Liver (tissue), 9 donors: ENCODE results near the gene ARL3. TPM values are rescaled to one million over a fixed set of nuclear protein-coding genes. Genes with fewer than 3 reads are reported as not detected.

Source experiments
- DNase-seq: peaks from one replicate; pipeline ENCODE4 v3.0.0-alpha.2; 2017; ENCODE audit warnings: low spot score
- H3K27ac ChIP-seq, 2 donors: one replicate each; pipeline ENCODE4 v1.7.0; 2013; ENCODE audit warnings: inconsistent platforms in 2 of 2, low read length in 2 of 2, control low read depth in 1 of 2, low read depth in 1 of 2, mild to moderate bottlenecking in 1 of 2
- H3K27me3 ChIP-seq, 4 donors: one replicate each; pipeline versions ENCODE4 v1.6.1 to v1.7.0; 2013; ENCODE audit warnings: low read length in 3 of 4, inconsistent platforms in 1 of 4, mild to moderate bottlenecking in 1 of 4, moderate library complexity in 1 of 4; ENCODE audit not compliant: control insufficient read depth in 4 of 4, insufficient read depth in 4 of 4
- H3K36me3 ChIP-seq, 4 donors: one replicate each; pipeline versions ENCODE4 v1.6.1 to v1.7.0; 2013; ENCODE audit warnings: low read length in 3 of 4, mild to moderate bottlenecking in 3 of 4, low read depth in 1 of 4, moderate library complexity in 1 of 4; ENCODE audit not compliant: control insufficient read depth in 4 of 4, insufficient read depth in 3 of 4
- H3K4me1 ChIP-seq, 4 donors: one replicate each; pipeline versions ENCODE4 v1.6.1 to v1.7.0; 2013; ENCODE audit warnings: low read length in 3 of 4, mild to moderate bottlenecking in 3 of 4, moderate library complexity in 1 of 4; ENCODE audit not compliant: control insufficient read depth in 4 of 4, insufficient read depth in 4 of 4
- H3K4me3 ChIP-seq, 3 donors: one replicate each; pipeline versions ENCODE4 v1.6.1 to v1.7.0; 2013; ENCODE audit warnings: low read length in 3 of 3, control low read depth in 1 of 3, low read depth in 1 of 3, mild to moderate bottlenecking in 1 of 3
- H3K9ac ChIP-seq, 2 donors: one replicate each; pipeline ENCODE4 v1.7.0; 2013; ENCODE audit warnings: low read length in 2 of 2, mild to moderate bottlenecking in 2 of 2, moderate library complexity in 2 of 2, control low read depth in 1 of 2, low read depth in 1 of 2
- H3K9me3 ChIP-seq, 4 donors: one replicate each; pipeline versions ENCODE4 v1.6.1 to v1.7.0; 2013; ENCODE audit warnings: low read length in 3 of 4; ENCODE audit not compliant: control insufficient read depth in 4 of 4
- EGR1 ChIP-seq, 2 donors: IDR thresholded peaks; 2 replicates each; pipeline ENCODE4 v1.6.1; 2016 to 2018; ENCODE audit warnings: antibody characterized with exemption in 2 of 2, low read depth in 2 of 2
- FOXA1 ChIP-seq: IDR thresholded peaks from 2 replicates; pipeline ENCODE4 v1.6.1; 2016; ENCODE audit warnings: antibody characterized with exemption
- FOXA2 ChIP-seq: IDR thresholded peaks from 2 replicates; pipeline ENCODE4 v1.6.1; 2016; ENCODE audit warnings: antibody characterized with exemption
- HNF4A ChIP-seq, 2 donors: conservative IDR thresholded peaks; 2 replicates each; pipeline ENCODE4 v1.6.1; 2016; ENCODE audit warnings: antibody characterized with exemption in 2 of 2, mild to moderate bottlenecking in 2 of 2
- HNF4G ChIP-seq: IDR thresholded peaks from 2 replicates; pipeline ENCODE4 v1.6.1; 2016; ENCODE audit warnings: antibody characterized with exemption
- JUND ChIP-seq, 2 donors: IDR thresholded peaks; 2 replicates each; pipeline ENCODE4 v1.6.1; 2016; ENCODE audit warnings: antibody characterized with exemption in 2 of 2
- NR2F2 ChIP-seq: IDR thresholded peaks from 2 replicates; pipeline ENCODE4 v1.6.1; 2016; ENCODE audit warnings: antibody characterized with exemption
- RAD21 ChIP-seq, 2 donors: IDR thresholded peaks; 2 replicates each; pipeline ENCODE4 v1.6.1; 2016; ENCODE audit warnings: antibody characterized with exemption in 2 of 2, mild to moderate bottlenecking in 2 of 2
- RXRA ChIP-seq, 2 donors: IDR thresholded peaks; 2 replicates each; pipeline ENCODE4 v1.6.1; 2017 to 2018; ENCODE audit warnings: antibody characterized with exemption in 2 of 2, mild to moderate bottlenecking in 1 of 2
- TAF1 ChIP-seq: conservative IDR thresholded peaks from 2 replicates; pipeline ENCODE4 v1.6.1; 2016; ENCODE audit warnings: antibody characterized with exemption, mild to moderate bottlenecking
- YY1 ChIP-seq: IDR thresholded peaks from 2 replicates; pipeline ENCODE4 v1.6.1; 2016; ENCODE audit warnings: antibody characterized with exemption, mild to moderate bottlenecking
- WGBS: extraction: QIAGEN DNeasy Blood & Tissue Kit; methylation state at CpG from one replicate; pipeline ENCODE4 v1.1.7; 2013; 5-methylcytosine and 5-hydroxymethylcytosine counted together
- polyA plus RNA-seq, 2 donors: library from polyadenylated mRNA; stranded (reverse) in 1 of 2; unstranded in 1 of 2; fragments of 200-250 nt in 1 of 2; fragments of >200 nt in 1 of 2; fragmentation: Nextera tagmentation in 1 of 2; extraction: Ambion mirVana in 1 of 2; gene quantifications; one replicate each; pipeline versions ENCODE4 v1.2.1 to v1.2.3, GENCODE V29; 2013 to 2015
- total RNA-seq, 2 donors: library from RNA; depleted of rRNA; stranded (reverse); fragments of >200 nt; gene quantifications; one replicate each; pipeline ENCODE4 v1.2.3, GENCODE V29; 2014
- TF ChIP-seq, protein P1 (sequence below): IDR thresholded peaks from 2 replicates; pipeline ENCODE4 v1.6.1; 2016; ENCODE audit warnings: antibody characterized with exemption
- TF ChIP-seq, protein P2 (sequence below): IDR thresholded peaks from 2 replicates; pipeline ENCODE4 v1.6.1; 2016; ENCODE audit warnings: antibody characterized with exemption
- TF ChIP-seq, protein P3 (sequence below): IDR thresholded peaks from 2 replicates; pipeline ENCODE4 v1.6.1; 2016; ENCODE audit warnings: antibody characterized with exemption, mild to moderate bottlenecking
- TF ChIP-seq, protein P4 (sequence below): IDR thresholded peaks from 2 replicates; pipeline ENCODE4 v1.6.1; 2016; ENCODE audit warnings: antibody characterized with exemption
- donor health status: healthy.
- donor health status: healthy.
- donor health status: healthy.
- donor health status: healthy.
- donor health status: healthy.

The ARL3 gene
- total and polyA plus RNA-seq, 4 donors, result 1.0 to 2.5 (median 2.3) TPM

DNA sequence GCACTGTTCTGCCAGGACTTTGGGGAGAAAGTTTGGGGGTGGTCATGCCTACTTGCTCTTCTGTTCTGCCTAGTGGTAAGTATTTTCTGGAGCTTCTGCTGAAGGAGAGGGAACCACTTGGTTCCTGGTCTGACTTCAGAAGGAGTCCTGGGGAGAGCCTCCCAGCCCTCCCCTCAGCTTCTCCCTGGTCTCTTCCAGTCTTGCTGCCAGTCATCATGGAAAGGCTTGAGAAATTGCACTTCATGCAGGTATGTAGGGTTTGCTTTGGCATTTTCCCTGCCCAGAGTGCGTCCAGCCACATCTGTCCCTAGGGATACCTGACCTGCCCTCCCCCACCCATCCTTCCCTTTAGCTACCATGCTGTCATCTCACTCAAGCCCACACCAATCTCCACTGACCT is 18.5 kb upstream of the ARL3 start:
- no peak for DNase-seq
- H3K9me3 ChIP-seq, result no peaks in the 10 kb centered on the region
- WGBS, result 52% methylated on average over 1 of the region's 1 CpG

DNA sequence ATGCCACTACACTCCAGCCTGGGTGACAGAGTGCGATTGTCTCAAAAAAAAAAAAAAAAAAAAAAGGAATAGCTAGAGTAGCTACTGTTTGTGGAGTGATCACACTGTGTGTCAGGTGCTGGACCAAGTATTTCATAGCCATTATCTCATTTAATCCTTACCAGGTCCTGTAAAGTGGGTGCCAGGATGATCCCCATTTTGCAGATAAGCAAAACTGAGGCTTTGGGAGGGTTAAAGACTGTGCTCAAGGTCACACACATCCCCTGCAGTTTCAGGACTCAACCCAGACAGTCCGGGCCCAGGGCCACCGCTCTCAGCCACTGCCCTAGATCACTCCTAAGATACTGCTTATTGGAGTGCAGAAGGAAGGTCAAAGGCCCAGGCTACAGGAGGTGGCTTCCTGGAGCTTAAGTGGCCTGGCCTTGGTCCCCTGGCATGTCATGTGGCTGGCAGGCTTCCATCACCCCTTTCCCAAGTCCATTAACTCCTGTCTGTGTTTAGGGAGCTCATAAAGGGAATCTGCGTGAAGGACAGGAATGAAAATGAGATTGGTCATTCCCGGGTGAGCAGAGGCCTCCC is 17.1 kb upstream of the ARL3 start:
- no peaks in the 10 kb centered on the region for H3K9me3 ChIP-seq
- H3K4me3 ChIP-seq, result no peak overlapping the region
- H3K9ac ChIP-seq, result no peak overlapping the region
- no peaks in the 10 kb centered on the region for H3K27me3 ChIP-seq
- H3K36me3 ChIP-seq, result peaks cover 0 to 29% (median 12%) of the 10 kb centered on the region in 4 donors
- peaks cover 0 to 7% (median 2%) of the 10 kb centered on the region in 4 donors for H3K4me1 ChIP-seq
- no peak for DNase-seq
- H3K27ac ChIP-seq, result no peak overlapping the region
- TF ChIP-seq YY1 (no peak), NR2F2 (peak; percentile 15)
- 64% methylated on average over 5 of the region's 5 CpGs for WGBS

More for the DNA sequence above, 18.5 kb upstream of the ARL3 start:
- no peak overlapping the region for H3K4me3 ChIP-seq
- no peak overlapping the region for H3K27ac ChIP-seq
- no peaks in the 10 kb centered on the region for H3K27me3 ChIP-seq
- TF ChIP-seq HNF4A (conservative IDR thresholded peaks at IDR 0.05) (no peak), FOXA1 (no peak), FOXA2 (no peak), EGR1 (IDR thresholded peaks at IDR 0.05; ENCODE audit: low read depth in 2 of 2) (no peak), TAF1 (no peak), RXRA (IDR thresholded peaks at IDR 0.05) (no peak), JUND (IDR thresholded peaks at IDR 0.05) (no peak), YY1 (no peak), NR2F2 (no peak), RAD21 (IDR thresholded peaks at IDR 0.05) (no peak), HNF4G (no peak)
- TF ChIP-seq, protein P1, sequence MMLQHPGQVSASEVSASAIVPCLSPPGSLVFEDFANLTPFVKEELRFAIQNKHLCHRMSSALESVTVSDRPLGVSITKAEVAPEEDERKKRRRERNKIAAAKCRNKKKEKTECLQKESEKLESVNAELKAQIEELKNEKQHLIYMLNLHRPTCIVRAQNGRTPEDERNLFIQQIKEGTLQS, result no peak
- TF ChIP-seq, protein P2, sequence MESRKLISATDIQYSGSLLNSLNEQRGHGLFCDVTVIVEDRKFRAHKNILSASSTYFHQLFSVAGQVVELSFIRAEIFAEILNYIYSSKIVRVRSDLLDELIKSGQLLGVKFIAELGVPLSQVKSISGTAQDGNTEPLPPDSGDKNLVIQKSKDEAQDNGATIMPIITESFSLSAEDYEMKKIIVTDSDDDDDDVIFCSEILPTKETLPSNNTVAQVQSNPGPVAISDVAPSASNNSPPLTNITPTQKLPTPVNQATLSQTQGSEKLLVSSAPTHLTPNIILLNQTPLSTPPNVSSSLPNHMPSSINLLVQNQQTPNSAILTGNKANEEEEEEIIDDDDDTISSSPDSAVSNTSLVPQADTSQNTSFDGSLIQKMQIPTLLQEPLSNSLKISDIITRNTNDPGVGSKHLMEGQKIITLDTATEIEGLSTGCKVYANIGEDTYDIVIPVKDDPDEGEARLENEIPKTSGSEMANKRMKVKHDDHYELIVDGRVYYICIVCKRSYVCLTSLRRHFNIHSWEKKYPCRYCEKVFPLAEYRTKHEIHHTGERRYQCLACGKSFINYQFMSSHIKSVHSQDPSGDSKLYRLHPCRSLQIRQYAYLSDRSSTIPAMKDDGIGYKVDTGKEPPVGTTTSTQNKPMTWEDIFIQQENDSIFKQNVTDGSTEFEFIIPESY, result no peak
- TF ChIP-seq, protein P3, sequence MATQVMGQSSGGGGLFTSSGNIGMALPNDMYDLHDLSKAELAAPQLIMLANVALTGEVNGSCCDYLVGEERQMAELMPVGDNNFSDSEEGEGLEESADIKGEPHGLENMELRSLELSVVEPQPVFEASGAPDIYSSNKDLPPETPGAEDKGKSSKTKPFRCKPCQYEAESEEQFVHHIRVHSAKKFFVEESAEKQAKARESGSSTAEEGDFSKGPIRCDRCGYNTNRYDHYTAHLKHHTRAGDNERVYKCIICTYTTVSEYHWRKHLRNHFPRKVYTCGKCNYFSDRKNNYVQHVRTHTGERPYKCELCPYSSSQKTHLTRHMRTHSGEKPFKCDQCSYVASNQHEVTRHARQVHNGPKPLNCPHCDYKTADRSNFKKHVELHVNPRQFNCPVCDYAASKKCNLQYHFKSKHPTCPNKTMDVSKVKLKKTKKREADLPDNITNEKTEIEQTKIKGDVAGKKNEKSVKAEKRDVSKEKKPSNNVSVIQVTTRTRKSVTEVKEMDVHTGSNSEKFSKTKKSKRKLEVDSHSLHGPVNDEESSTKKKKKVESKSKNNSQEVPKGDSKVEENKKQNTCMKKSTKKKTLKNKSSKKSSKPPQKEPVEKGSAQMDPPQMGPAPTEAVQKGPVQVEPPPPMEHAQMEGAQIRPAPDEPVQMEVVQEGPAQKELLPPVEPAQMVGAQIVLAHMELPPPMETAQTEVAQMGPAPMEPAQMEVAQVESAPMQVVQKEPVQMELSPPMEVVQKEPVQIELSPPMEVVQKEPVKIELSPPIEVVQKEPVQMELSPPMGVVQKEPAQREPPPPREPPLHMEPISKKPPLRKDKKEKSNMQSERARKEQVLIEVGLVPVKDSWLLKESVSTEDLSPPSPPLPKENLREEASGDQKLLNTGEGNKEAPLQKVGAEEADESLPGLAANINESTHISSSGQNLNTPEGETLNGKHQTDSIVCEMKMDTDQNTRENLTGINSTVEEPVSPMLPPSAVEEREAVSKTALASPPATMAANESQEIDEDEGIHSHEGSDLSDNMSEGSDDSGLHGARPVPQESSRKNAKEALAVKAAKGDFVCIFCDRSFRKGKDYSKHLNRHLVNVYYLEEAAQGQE, result no peak
- TF ChIP-seq, protein P4, sequence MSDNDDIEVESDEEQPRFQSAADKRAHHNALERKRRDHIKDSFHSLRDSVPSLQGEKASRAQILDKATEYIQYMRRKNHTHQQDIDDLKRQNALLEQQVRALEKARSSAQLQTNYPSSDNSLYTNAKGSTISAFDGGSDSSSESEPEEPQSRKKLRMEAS, result no peak
- H3K36me3 ChIP-seq, result peaks cover 0 to 23% (median 11%) of the 10 kb centered on the region in 4 donors
- H3K9ac ChIP-seq, result no peak overlapping the region
- H3K4me1 ChIP-seq, result peaks cover 0 to 7% (median 2%) of the 10 kb centered on the region in 4 donors
